GM18867 (cell line): Measurements from ENCODE around the gene TNKS1BP1.
"Not testable (repeated sequence)": the region's sequence is repeated elsewhere in the genome, so short reads cannot be mapped to it uniquely, and the experiment has no call there.

ENCODE experiments used
- ATAC-seq: cut with Tn5 transposase; IDR thresholded peaks from one replicate; pipeline ENCODE4 v1.9.1; 2021; ENCODE audit warnings: mild to moderate bottlenecking, moderate library complexity; ENCODE audit not compliant: unreplicated experiment

The TNKS1BP1 gene

DNA sequence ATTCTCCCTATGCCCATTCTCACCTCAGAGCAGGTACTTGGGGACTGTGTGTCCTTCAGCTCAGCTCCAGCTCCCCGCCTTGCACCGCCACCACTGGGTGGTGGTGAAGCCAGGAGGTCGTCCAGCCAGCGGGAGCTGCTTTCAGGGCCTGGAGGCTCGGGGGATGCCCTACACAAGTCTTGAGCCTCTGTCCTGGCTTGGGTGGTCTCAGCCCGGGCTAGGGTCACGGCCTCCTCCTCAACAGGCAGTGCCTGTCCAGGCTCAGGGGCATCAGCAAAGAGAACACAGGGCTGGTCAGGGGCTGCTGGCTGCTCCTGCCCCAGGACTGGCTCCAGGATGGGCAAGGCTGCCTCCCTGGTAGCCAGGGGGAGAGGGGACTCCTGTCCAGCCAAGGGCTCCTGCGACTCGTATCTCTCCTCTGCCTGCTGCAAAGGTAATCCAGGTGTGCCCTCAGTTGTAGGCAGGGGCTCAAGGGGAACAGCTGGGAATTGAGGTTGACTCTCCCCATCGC lies 12.2 kb downstream of the TNKS1BP1 start:
- ATAC-seq = no peak

DNA sequence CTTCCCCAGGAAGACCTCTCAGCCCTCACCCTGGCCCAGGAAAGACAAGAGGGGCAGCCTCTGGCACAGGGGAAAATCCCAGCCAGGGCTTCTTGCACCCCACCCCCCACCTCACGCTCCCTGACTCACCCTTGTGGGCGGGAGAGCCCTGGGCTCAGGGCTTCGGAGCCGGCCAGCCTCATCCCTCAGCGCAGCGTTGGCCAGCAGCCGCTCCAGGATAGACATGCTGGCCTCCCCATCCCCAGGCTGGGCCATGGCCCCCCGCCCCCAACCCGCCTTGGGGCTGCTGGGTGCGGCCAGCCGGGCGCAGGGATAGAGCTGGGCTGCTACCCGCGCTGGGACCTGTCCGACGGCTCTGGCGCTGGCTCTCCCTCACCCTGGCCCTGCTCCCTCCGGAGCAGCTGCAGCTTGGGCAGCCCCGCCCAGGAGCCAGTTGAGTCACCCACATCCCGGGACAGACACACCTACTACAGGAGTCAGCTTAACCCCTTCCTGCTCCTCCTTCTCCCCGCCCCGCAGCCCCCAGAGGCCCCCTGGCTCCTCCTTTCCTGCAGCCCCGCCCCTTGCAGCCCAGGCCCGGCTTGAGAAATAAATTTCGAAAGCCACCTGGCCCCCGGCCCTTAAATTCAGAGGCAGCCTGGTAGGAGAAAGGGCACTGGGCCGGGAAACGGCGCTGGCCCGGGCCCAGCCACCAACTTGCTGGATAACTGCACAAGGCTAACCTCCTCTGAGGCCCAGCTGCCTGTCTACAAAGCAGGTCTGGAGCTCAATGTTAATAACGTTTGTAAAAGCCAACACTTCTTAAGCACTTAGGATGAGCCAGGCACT lies 13.4 kb downstream of the TNKS1BP1 start:
- ATAC-seq = peak; percentile 92

DNA sequence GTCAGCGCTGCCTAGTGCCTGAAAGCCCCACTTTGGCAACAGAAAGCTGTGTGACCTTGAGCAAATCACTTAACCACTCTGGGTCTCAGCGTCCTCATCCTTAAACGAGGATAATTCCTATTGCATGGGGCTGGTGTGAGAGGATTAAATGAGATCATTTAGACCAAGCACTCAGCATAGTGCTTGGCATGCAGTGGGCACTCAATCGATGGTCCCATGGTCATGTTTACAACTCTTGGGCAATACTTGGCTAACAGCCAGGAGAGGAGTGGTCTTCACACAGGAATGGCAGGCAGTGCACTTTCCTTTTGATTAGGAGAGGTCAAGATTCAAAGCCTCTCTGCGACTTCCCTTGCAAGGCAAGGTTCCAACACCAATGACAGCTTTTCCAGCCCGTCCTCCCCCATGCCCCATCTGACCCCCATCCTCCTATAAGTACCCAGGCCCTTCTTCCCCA lies 14.1 kb downstream of the TNKS1BP1 start:
- ATAC-seq = no peak

DNA sequence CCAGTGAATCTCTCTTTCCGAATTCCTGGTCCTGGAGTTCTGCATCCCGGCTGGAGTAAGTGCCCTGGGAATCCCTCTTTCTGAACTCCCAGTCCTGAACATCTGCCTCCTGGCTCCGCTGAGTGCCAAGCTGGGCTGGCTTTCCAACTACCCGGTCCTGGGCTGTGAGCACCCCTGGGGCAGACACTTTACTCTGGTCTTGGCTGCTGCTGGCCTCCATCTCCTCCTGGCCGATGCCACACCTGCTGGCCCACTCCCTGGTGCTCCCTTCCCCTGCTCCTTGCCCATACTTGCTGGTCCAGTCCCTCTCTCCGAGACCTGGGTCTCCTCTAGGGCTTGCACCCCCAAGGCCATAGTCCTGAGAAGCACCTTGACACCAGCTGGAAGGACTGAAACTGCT lies 14.7 kb downstream of the TNKS1BP1 start:
- ATAC-seq = no peak

DNA sequence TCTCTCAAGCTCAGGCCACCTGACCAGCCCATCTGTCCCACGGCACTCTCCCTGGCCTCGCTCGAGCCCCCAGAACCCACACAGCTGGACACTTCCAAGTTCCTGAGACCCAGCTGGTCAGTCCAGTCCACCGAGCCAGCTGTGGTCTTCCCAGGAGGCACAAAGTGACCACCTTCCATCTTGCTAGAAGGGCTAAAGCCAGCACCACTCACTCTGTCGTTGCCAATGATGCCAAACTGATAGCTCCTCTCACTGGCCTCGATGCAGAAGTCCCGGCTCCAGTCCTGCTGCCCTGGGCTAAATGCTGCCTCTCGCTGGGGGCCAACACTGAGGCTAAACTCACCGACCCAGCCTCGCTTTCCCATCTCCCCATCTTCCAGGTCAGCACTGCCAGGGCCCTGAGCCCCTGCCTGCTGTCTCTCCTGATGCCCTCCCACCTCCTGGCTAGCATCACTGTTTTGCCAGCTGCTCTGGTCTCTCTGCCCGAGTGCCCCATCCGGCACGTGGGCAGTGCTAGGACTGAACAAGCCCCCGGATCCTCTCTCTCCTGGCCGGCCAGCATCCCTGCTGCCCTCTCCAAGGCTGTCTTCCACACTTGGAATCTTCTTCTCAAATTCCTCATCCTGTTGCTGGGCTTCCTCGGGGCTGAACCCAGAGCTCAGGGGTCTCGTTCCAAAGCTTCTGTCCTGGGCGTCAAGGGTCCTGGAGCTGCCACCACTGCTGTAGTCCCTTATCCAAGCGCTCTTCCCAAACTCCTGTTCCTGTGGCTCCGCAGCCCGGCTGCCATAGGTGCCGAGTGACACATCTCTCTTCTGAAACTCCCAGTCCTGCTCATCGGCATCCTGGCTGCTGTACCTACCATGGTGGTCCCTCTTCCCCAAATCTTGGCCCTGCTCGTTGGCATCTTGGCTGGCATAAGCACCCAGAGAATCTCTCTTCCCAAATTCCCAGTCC lies 15.4 kb downstream of the TNKS1BP1 start:
- no peak for ATAC-seq

DNA sequence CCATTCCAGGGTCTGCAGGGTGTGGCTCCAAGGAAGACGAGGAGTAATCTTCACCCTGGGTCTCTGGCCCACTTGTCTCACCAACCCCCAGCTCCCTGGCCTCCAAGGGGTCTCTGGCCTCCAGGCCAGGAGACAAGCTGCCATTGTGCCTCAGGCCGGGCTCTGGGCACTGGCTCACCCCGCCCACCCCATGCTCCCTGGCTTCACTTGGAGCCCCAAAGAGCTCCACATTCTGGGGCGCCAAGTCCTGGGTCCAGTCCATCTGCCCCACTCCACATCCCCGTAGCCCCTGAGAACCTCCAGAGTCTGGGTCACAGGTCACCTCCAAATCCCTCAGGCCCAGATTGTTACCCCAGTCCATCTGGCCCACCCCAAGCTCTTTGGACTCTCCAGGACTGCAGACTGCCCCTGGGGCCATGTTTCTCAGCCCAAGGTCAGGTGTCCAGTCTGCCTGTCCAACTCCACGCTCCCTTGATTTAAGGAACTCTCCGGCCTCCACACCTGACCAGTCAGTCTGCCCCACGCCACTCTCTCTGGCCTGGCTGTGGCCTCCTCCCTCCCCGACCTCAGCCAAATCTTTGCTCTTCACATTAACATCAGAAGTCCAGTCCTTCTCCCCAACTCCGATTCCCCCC lies 16.2 kb downstream of the TNKS1BP1 start:
- no peak for ATAC-seq

DNA sequence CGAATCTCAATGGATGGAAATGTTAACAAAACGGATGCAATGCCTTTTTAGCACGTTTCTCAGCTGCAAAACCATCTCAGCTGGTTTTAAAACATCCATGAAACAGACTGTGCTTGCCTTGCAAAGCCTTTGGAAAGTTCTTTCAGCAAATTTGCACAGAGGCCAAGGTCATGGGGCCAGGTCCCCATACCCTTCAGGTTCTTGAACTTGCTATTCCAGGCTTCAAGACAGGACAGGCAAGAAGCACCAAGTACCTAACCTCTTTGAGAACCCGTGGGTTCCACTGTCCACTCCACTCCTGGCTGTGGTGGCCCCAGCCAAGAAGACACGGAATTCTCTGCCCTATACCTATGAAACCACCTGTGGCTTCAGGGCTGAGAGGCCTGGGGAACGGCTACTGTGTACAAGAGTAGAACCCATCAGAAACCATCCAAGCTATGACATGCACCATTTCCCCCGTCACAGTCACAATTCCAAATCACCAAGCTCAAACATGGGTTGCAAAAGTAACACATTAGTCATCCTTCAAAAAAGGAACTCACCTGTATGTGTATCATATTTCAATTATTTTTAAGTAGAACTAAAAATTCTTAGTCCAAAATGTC lies 17.0 kb downstream of the TNKS1BP1 start:
- ATAC-seq = no peak

DNA sequence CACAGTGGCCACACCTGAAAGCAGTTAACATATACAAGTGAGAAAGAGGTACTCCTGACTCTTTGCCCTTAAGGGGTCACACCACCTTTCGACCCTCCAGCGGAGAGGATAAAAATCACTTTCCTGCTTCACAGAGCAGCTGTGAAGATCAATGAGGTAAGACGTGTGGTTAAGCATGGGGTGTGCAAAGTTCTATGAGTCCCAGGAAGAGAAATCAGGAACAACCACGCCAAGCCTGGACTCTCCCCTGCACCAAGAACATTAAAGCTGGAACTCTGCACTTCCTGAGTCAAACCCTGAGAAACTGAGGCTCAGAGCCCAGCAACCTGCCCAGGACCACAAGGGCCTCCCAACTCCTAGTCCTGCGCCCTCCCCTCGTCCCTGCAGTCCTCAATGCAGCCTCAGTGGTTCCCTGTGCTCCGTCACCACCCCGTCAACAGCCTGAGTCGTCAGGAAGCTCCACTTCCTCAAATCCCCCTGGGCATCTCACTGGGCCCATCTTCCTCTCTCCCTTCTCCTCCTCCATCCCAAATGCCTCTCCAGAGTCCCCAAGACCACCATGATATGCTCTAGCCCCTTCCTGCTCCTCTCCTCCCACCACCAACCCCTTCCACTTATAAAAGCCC lies 17.7 kb downstream of the TNKS1BP1 start:
- no peak for ATAC-seq

DNA sequence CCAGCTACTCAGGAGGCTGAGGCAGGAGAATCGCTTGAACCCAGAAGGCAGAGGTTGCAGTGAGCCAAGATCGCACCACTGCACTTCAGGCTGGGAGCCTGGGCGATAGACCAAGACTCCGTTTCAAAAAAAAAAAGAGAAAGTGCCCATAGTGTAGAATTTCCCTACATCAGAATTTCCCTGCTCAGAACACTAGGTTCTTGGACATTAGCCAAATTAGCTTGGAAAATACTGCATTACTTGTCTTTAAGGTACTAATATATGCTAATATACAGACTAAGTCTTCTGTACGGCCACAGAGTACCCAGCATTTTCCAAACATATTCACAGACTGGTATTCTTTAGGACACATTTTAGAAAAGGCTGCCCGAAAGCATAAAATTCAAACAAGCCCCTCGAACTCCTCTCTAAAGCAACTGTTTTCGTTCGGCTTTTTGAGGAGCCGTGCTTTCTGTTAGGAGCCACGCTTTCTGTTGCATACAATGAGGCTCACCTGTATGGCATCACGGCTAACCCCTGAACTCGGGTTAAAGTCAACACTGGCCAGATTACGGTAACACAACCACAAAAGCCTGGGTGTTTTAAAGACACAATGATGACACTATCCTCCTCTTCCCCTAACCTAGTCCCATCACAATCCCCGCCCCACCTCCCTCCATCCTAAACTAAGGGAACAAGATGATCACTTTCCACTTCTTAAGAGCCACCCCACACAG lies 18.4 kb downstream of the TNKS1BP1 start:
- no peak for ATAC-seq

DNA sequence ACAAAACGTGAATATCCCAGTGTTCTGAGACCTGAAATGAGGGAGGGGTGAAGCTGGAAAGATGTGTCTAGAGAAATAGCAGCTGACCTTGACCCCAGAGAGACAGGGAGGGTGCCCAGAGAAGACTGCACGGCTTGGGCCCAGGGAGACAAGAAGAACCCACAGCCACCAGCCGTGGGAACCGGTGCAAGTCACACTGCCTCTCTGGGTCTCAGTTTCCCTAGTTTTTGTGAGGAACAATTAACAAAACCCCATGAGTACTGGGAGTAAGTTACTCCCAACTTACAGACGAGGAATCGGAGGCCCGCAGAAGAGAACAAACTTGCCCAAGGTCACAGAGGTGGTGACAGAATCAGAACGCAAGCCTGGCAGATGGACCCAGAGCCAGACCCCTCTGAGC lies 19.2 kb downstream of the TNKS1BP1 start:
- ATAC-seq = no peak

DNA sequence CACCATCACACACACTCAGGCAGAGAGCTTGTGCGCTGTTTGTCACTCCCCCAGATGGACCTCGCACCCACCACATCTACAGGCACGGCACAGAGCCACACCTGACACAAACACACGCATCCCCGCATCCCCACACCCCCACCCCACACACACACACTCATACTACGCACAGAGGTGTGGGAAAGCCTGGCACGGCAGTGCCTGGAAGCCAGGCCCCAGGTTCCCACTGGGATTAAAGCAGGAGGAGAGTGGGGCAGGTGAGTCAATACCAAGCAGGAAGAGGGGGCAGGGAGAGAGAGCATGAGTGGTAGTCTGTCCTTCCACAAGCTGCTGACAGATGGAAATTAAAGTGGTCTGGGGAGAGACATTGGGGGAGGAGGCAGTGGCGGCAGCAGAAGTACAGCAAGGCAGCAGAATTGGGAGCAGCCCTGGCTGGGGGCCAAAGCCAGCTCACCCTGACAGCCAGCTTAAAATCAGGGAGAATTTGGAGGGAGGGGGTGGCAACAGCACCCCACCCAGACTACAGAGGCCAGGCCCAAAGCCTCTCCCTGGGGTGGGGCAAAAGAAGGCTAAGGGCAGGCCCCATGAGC lies 20.7 kb downstream of the TNKS1BP1 start:
- ATAC-seq = no peak

DNA sequence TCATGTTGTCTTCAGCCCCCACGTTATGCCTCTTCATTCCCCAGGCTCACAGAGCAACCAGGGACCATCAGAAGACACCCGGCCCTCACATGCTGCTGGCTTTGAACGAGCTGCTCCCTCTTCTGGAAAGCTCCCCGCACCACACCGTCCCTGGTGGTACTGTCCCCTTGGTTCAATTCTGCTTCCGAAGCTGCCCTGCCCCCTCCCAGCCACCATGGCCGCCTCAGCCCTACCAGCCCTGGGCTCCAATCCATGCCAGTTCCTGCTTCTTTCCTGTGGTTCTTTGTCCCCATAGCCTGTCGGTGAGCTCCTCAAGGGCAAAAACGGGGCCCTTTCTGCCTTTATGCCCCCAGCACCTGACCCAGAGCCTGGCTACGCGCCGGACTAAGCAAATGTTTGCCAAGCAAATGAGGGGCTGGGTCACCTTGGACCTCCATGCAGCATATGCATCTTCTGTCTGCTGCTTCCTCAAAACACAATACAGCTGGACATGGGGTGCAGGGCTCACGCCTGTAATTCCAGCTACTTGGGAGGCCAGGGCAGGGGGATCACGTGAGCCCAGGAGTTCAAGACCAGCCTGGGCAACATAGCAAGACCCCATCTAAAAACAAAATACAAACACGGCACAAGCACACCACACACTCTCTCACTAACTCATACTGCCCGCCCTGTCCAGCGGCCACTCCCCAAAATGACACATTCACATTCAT lies 21.3 kb downstream of the TNKS1BP1 start:
- ATAC-seq = no peak

DNA sequence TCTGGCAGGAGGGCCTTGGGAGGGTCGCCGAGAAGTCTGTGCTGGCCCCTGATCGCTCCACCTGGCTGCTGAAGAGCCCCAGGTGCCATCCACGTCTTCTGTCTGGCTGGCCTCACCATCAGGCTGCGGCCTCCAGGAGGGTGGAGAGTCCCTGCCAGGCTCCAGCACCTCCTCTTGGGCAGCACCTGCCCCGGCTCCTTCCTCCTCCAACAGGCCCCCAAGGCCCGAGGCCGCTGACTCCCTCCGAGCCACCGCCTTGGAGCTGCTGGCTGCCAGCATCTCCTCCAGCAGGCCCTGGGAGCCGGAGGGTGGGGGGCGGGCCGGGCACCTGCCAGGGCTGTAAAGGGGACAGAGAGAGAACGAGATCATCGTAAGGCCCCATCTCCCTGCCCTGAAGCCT lies 22.3 kb downstream of the TNKS1BP1 start:
- ATAC-seq = no peak

DNA sequence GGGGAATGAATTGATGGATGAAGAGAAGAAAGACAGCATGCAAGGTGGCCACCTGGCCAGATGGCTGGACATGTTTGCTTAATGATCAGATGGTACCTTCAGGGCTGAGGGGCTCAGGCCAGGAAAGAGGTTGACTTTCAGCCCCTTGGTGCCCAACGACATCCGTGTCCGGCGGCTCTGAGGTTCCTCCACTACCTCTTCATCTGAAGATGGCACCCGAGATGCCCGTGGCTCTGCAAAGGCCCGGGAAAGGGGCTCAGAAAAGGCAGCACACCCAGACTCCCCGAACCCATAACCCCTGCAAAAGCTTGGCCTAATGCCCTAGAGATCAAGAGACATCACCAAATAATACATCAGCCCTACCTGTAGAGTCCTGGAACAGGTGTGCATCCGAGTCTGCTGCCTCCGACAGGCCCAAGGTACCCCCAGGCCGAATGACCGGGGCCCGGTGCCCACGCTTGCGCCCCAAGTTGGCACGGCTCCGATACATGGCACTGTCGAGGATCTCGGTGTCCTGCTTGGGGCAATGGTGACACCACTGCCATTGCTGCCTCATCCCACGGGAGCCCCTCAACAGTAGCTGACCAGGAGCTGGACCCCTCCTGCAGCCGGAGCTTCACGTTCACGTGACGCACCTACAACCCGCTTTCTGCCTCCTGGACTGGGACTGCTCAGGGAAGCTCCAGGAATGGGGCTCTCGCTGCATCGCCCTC lies 22.9 kb downstream of the TNKS1BP1 start:
- ATAC-seq = no peak

DNA sequence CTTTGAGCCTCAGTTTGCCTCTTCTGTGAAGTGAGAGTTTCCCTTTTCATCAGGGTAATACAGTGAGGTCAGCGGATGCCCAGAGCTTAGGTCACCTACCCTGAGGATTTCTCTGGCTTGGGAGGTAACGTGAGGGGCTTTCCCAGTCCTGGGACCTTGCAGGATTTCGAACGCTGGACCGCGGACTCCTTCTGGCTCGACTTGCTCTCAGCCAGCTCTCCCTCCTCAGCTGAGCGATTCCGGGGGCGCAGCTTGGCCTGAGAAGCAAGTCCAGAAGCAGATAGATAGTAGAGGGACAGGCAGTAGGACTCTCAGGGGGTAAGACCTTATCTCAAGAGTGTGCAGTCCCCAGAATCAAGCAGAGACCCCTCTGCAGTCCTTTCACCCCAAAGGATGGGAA lies 24.0 kb downstream of the TNKS1BP1 start:
- ATAC-seq = no peak

DNA sequence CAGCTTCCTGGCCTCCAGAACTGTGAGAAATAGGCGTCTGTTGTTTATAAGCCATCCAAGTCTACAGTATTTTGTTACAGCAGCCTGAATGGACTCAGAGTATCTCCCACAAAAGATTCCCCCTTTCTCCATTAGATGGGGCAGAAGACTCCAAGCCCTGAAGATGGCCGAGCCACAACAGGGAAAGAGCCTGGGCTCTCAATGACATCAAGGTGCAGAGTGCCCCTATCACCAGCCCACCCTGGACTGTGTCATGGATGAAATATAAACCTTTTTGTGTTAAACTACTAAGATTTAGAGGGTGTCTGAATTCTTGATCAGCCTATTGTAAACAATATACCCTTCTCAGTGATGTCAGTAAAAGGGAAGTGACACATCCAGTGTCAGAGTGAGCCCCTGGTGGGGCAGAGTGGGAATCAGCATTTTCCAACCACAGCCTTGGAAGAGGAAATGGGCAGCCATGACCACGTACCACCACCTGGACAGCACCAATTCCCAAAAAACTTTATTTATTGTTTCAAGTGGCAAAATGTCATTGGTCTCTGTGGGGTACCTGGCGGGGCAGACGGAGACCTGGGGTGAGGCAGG lies 25.5 kb downstream of the TNKS1BP1 start:
- no peak for ATAC-seq

DNA sequence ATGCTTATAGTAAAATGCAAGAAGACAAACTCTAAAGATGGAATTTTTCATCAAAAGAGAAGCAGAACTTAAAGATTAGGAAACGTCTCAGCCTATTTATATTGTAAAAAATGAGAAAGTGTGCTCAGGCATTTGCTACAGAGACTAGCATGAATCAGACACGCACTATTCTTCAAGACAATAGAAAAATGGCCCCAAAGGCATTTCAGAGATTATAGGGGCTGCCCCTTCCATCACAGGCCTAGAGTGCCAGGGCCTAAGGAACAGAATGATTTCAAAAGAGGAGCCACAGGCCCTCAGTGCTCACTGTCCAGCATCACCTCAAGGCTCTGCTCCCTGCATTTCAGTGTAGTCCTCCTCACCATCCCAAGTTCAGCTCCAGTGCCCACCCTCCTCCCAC lies 27.5 kb downstream of the TNKS1BP1 start:
- no peak for ATAC-seq

DNA sequence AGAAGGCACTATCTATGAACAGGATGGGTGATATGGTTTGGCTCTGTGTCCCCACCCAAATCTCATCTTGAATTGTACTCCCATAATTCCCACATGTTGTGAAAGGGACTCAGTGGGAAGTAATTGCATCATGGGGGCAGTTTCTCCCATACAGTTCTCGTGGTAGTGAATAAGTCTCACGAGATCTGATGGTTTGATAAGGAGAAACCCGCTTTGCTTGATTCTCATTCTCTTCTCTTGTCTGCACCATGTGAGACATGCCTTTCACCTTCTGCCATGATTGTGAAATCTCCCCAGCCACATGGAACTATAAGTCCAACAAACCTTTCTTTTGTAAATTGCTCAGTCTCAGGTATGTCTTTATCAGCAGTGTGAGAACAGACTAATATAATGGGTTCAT lies 28.5 kb downstream of the TNKS1BP1 start:
- ATAC-seq = not testable (repeated sequence)
